Mesenchymal stem cell (in vitro differentiated cells and primary cell): Measurements from ENCODE around the gene ATP23.

Experiments
- DNase-seq: peaks from one replicate; pipeline ENCODE4 v3.0.0-alpha.2; 2013
- H2AFZ ChIP-seq: one replicate; pipeline ENCODE4 v1.6.1; 2013; ENCODE audit warnings: low read depth, mild to moderate bottlenecking, control low read depth, inconsistent platforms, low read length, moderate library complexity
- H2AK5ac ChIP-seq: 2 replicates; pipeline ENCODE4 v1.6.1; 2013; ENCODE audit warnings: low read length, moderate library complexity, mild to moderate bottlenecking, inconsistent platforms; ENCODE audit not compliant: severe bottlenecking
- H2BK120ac ChIP-seq: one replicate; pipeline ENCODE4 v1.6.1; 2013; ENCODE audit warnings: low read depth, mild to moderate bottlenecking, inconsistent platforms, low read length, moderate library complexity
- H2BK12ac ChIP-seq, 2 experiments: one replicate each; pipeline ENCODE4 v1.6.1; 2013; ENCODE audit warnings: inconsistent platforms in 2 of 2, low read length in 2 of 2, mild to moderate bottlenecking in 2 of 2, moderate library complexity in 2 of 2, control low read depth in 1 of 2
- H2BK15ac ChIP-seq: one replicate; pipeline ENCODE4 v1.6.1; 2013; ENCODE audit warnings: mild to moderate bottlenecking, low read depth, inconsistent platforms; ENCODE audit not compliant: poor library complexity, severe bottlenecking
- H2BK5ac ChIP-seq: 2 replicates; pipeline ENCODE4 v1.6.1; 2013; ENCODE audit warnings: low read depth, mild to moderate bottlenecking, low read length, control low read depth, inconsistent platforms; ENCODE audit not compliant: poor library complexity, severe bottlenecking
- H3K14ac ChIP-seq, 2 experiments: one replicate each; pipeline ENCODE4 v1.6.1; 2013; ENCODE audit warnings: inconsistent platforms in 2 of 2, low read length in 2 of 2, control low read depth in 1 of 2, mild to moderate bottlenecking in 1 of 2, moderate library complexity in 1 of 2
- H3K18ac ChIP-seq, 2 experiments: one replicate each; pipeline ENCODE4 v1.6.1; 2013; ENCODE audit warnings: inconsistent platforms in 2 of 2, low read length in 2 of 2, control low read depth in 1 of 2, low read depth in 1 of 2, mild to moderate bottlenecking in 1 of 2
- H3K23ac ChIP-seq, 2 experiments: one replicate each; pipeline ENCODE4 v1.6.1; 2013; ENCODE audit warnings: inconsistent platforms in 2 of 2, low read length in 2 of 2, mild to moderate bottlenecking in 2 of 2, moderate library complexity in 2 of 2, control low read depth in 1 of 2
- H3K27ac ChIP-seq: 2 replicates; pipeline ENCODE4 v1.5.1; 2013; ENCODE audit warnings: mild to moderate bottlenecking, moderate library complexity, low read length, control low read depth, inconsistent platforms; ENCODE audit not compliant: poor library complexity, severe bottlenecking
- H3K27me3 ChIP-seq, 2 experiments: 2 replicates each; pipeline versions ENCODE4 v1.6.1 to v1.7.0; 2013; ENCODE audit warnings: low read length in 2 of 2, mild to moderate bottlenecking in 2 of 2, moderate library complexity in 2 of 2, control low read depth in 1 of 2, inconsistent platforms in 1 of 2; ENCODE audit not compliant: control insufficient read depth in 1 of 2, insufficient read depth in 1 of 2
- H3K36me3 ChIP-seq, 2 experiments: 2 replicates each; pipeline versions ENCODE4 v1.6.1 to v1.7.0; 2013; ENCODE audit warnings: low read length in 2 of 2, control low read depth in 1 of 2, inconsistent platforms in 1 of 2, low read depth in 1 of 2, mild to moderate bottlenecking in 1 of 2; ENCODE audit not compliant: insufficient read depth in 2 of 2, control insufficient read depth in 1 of 2
- H3K4ac ChIP-seq, 2 experiments: one replicate each; pipeline ENCODE4 v1.6.1; 2013; ENCODE audit warnings: inconsistent platforms in 2 of 2, low read length in 2 of 2, mild to moderate bottlenecking in 2 of 2, moderate library complexity in 2 of 2, control low read depth in 1 of 2, low read depth in 1 of 2
- H3K4me1 ChIP-seq: 2 replicates; pipeline ENCODE4 v1.6.1; 2013; ENCODE audit warnings: low read depth, low read length, control low read depth; ENCODE audit not compliant: control insufficient read depth, insufficient read depth
- H3K4me2 ChIP-seq: 2 replicates; pipeline ENCODE4 v1.6.1; 2013; ENCODE audit warnings: low read length, mild to moderate bottlenecking, inconsistent platforms; ENCODE audit not compliant: poor library complexity, severe bottlenecking
- H3K4me3 ChIP-seq, 2 experiments: 2 replicates each; pipeline versions ENCODE4 v1.5.1 to v1.7.0; 2013; ENCODE audit warnings: low read length in 2 of 2, mild to moderate bottlenecking in 2 of 2, control low read depth in 1 of 2, low read depth in 1 of 2; ENCODE audit not compliant: insufficient read depth in 1 of 2
- H3K79me1 ChIP-seq: replicated peaks from 2 replicates; pipeline ENCODE4 v1.6.1; 2013; ENCODE audit warnings: mild to moderate bottlenecking, control low read depth, low read length, inconsistent platforms; ENCODE audit not compliant: poor library complexity, severe bottlenecking
- H3K9ac ChIP-seq: 2 replicates; pipeline ENCODE4 v1.7.0; 2013; ENCODE audit warnings: mild to moderate bottlenecking, low read length, moderate library complexity
- H3K9me3 ChIP-seq: 2 replicates; pipeline ENCODE4 v1.7.0; 2013; ENCODE audit warnings: mild to moderate bottlenecking, low read length; ENCODE audit not compliant: control insufficient read depth
- H4K8ac ChIP-seq: one replicate; pipeline ENCODE4 v1.6.1; 2013; ENCODE audit warnings: inconsistent platforms, mild to moderate bottlenecking, low read length, moderate library complexity
- H4K91ac ChIP-seq: one replicate; pipeline ENCODE4 v1.6.1; 2013; ENCODE audit warnings: mild to moderate bottlenecking, low read length, inconsistent platforms
- WGBS: methylation state at CpG from one replicate; pipeline ENCODE4 v1.1.7; 2013; ENCODE audit warnings: mixed read lengths; 5-methylcytosine and 5-hydroxymethylcytosine counted together

Gene ATP23

GRCh38 chr12:57905812-57906475 is 35.4 kb upstream of the ATP23 start:
- Histone ChIP-seq H3K79me1 (no peaks in the 10 kb centered on the region), H3K27me3 (peaks cover 2 to 15% of the 10 kb centered on the region in 2 experiments), H2BK120ac (no peak overlapping the region), H3K9me3 (no peaks in the 10 kb centered on the region), H3K4me1 (peaks cover 1% of the 10 kb centered on the region), H4K91ac (no peak overlapping the region), H3K14ac (no peak overlapping the region), H3K9ac (peak overlapping the region; percentile 81), H3K27ac (no peak overlapping the region), H3K23ac (no peak overlapping the region), H2AFZ (no peak overlapping the region), H3K4me2 (no peak overlapping the region), H4K8ac (no peak overlapping the region), H2BK12ac (no peak overlapping the region), H3K36me3 (no peaks in the 10 kb centered on the region), H3K4me3 (no peak overlapping the region), H2AK5ac (no peak overlapping the region), H3K4ac (no peak overlapping the region), H3K18ac (no peak overlapping the region), H2BK15ac (no peak overlapping the region), H2BK5ac (no peak overlapping the region)
- no peak for DNase-seq
- WGBS = 80% methylated on average over 7 of the region's 7 CpGs

GRCh38 chr12:57906821-57907220 is 34.5 kb upstream of the ATP23 start:
- Histone ChIP-seq H2AFZ (no peak overlapping the region), H3K18ac (no peak overlapping the region), H3K4me2 (no peak overlapping the region), H2BK5ac (no peak overlapping the region), H3K36me3 (no peaks in the 10 kb centered on the region), H2BK12ac (no peak overlapping the region), H2BK120ac (no peak overlapping the region), H2BK15ac (no peak overlapping the region), H3K27me3 (peaks cover 2 to 15% of the 10 kb centered on the region in 2 experiments), H3K4ac (no peak overlapping the region), H3K14ac (no peak overlapping the region), H3K23ac (no peak overlapping the region), H3K9me3 (no peaks in the 10 kb centered on the region), H4K8ac (no peak overlapping the region), H3K4me1 (peaks cover 1% of the 10 kb centered on the region), H3K27ac (no peak overlapping the region), H2AK5ac (no peak overlapping the region), H3K4me3 (no peak overlapping the region), H4K91ac (no peak overlapping the region), H3K9ac (peak overlapping the region; percentile 13), H3K79me1 (no peaks in the 10 kb centered on the region)
- WGBS = 88% methylated on average over 3 of the region's 4 CpGs
- no peak for DNase-seq

- H3K27me3 ChIP-seq = peaks cover 2 to 15% of the 10 kb centered on the region in 2 experiments
- H3K79me1 ChIP-seq = no peaks in the 10 kb centered on the region
- peaks cover 1% of the 10 kb centered on the region for H3K4me1 ChIP-seq
- H3K9ac ChIP-seq = peak overlapping the region; percentile 13
- H2BK5ac ChIP-seq = no peak overlapping the region
- no peak overlapping the region for H2AK5ac ChIP-seq
- no peak overlapping the region for H2BK120ac ChIP-seq
- H3K4me2 ChIP-seq = no peak overlapping the region
- no peaks in the 10 kb centered on the region for H3K36me3 ChIP-seq
- no peak overlapping the region for H2BK15ac ChIP-seq
- H3K4ac ChIP-seq = no peak overlapping the region
- no peak overlapping the region for H2BK12ac ChIP-seq
- no peak overlapping the region for H4K91ac ChIP-seq
- no peak overlapping the region for H3K23ac ChIP-seq
- no peak overlapping the region for H3K4me3 ChIP-seq
- no peak overlapping the region for H4K8ac ChIP-seq
- no peak overlapping the region for H3K14ac ChIP-seq
- H2AFZ ChIP-seq = no peak overlapping the region
- no peaks in the 10 kb centered on the region for H3K9me3 ChIP-seq
- H3K18ac ChIP-seq = no peak overlapping the region
- no peak for DNase-seq
- H3K27ac ChIP-seq = no peak overlapping the region
- whole genome bisulfite sequencing = 68% methylated on average over 3 of the region's 3 CpGs
These were observed 34.1 kb upstream of the ATP23 start for GRCh38 chr12:57907281-57907680.

- Histone ChIP-seq H3K18ac (no peak overlapping the region), H2BK5ac (no peak overlapping the region), H2BK15ac (no peak overlapping the region), H3K27ac (no peak overlapping the region), H3K36me3 (no peaks in the 10 kb centered on the region), H3K14ac (no peak overlapping the region), H2BK120ac (no peak overlapping the region), H3K9me3 (no peaks in the 10 kb centered on the region), H3K4ac (no peak overlapping the region), H2AFZ (no peak overlapping the region), H2BK12ac (no peak overlapping the region), H4K91ac (no peak overlapping the region), H3K79me1 (no peaks in the 10 kb centered on the region), H3K27me3 (peaks cover 2 to 16% of the 10 kb centered on the region in 2 experiments), H3K4me3 (no peak overlapping the region), H3K23ac (no peak overlapping the region), H4K8ac (no peak overlapping the region), H2AK5ac (no peak overlapping the region), H3K4me2 (no peak overlapping the region), H3K4me1 (peaks cover 1% of the 10 kb centered on the region), H3K9ac (no peak overlapping the region)
- no peak for DNase-seq
- WGBS = 86% methylated on average over 4 of the region's 8 CpGs
These were observed 32.9 kb upstream of the ATP23 start for GRCh38 chr12:57908511-57908910.
